Measurements from ENCODE around the gene TEAD1. TPM values are rescaled to one million over a fixed set of nuclear protein-coding genes. Genes with fewer than 3 reads are reported as not detected.

The TEAD1 gene
- polyA plus RNA-seq, 1 donor from 2014 or later, result 12.2 TPM

DNA sequence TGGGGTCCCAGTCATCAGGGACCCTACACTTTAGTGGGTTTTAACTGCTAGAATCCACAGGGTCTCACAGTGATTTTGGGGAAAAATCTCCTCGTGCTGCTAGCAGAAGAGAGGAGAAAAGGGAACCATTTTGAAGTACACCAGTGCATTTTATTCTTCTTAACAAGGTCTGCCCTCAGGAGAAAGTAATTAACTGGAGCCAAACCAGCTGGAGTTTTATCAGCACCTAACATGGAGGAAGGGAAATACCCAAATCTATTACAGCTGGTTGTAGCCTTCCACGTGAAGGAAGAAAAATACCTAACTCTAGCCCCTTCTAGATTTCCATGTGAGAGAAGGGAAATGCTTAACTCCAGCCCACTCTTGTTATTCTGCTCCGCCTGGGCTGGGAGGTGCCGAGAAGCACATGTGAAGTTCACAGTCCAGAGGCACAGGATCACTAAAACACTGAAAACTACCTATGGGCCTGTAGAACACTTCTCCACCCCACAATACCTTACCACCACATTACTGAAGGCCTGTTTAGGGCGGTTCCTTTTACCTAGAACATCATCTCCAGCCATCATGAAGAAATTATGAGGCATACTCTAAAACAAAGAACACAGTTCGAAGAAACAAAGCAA is 31.3 kb upstream of the TEAD1 start:
- H3K9ac ChIP-seq (ENCODE audit: low read length), result no peak overlapping the region
- H3K79me2 ChIP-seq (replicated peaks; ENCODE audit: insufficient read depth, low read length), result no peaks in the 10 kb centered on the region
- no peak overlapping the region for H3K27ac ChIP-seq (ENCODE audit: low read length)
- H3K4me3 ChIP-seq (ENCODE audit: low read length), result no peak overlapping the region
- no peaks in the 10 kb centered on the region for H3K9me3 ChIP-seq (ENCODE audit: low read length)
- H4K20me1 ChIP-seq (ENCODE audit: insufficient read depth), result no peaks in the 10 kb centered on the region
- no peaks in the 10 kb centered on the region for H3F3A ChIP-seq (ENCODE audit: insufficient read depth, low read length, poor library complexity, severe bottlenecking)
- no peaks in the 10 kb centered on the region for H3K36me3 ChIP-seq (ENCODE audit: insufficient read depth, low read length)
- H2AFZ ChIP-seq (ENCODE audit: low read depth, low read length), result no peak overlapping the region
- TF ChIP-seq, protein P1, sequence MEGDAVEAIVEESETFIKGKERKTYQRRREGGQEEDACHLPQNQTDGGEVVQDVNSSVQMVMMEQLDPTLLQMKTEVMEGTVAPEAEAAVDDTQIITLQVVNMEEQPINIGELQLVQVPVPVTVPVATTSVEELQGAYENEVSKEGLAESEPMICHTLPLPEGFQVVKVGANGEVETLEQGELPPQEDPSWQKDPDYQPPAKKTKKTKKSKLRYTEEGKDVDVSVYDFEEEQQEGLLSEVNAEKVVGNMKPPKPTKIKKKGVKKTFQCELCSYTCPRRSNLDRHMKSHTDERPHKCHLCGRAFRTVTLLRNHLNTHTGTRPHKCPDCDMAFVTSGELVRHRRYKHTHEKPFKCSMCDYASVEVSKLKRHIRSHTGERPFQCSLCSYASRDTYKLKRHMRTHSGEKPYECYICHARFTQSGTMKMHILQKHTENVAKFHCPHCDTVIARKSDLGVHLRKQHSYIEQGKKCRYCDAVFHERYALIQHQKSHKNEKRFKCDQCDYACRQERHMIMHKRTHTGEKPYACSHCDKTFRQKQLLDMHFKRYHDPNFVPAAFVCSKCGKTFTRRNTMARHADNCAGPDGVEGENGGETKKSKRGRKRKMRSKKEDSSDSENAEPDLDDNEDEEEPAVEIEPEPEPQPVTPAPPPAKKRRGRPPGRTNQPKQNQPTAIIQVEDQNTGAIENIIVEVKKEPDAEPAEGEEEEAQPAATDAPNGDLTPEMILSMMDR (IDR thresholded peaks at IDR 0.05; ENCODE audit: poor library complexity, severe bottlenecking), result no peak
- TF ChIP-seq POLR2AphosphoS5 (IDR thresholded peaks at IDR 0.05), result no peak
- TF ChIP-seq EZH2 (IDR thresholded peaks at IDR 0.05; ENCODE audit: borderline replicate concordance, insufficient read depth, low read length, poor library complexity, severe bottlenecking), result no peak
- TF ChIP-seq MXI1 (conservative IDR thresholded peaks at IDR 0.05; ENCODE audit: poor library complexity, severe bottlenecking), result no peak
- TF ChIP-seq RAD21 (conservative IDR thresholded peaks at IDR 0.05), result no peak
- TF ChIP-seq SMC3 (conservative IDR thresholded peaks at IDR 0.05; ENCODE audit: poor library complexity), result no peak
- TF ChIP-seq EP300 (conservative IDR thresholded peaks at IDR 0.05; ENCODE audit: poor library complexity, severe bottlenecking), result no peak
- no peak for TF ChIP-seq TAF1 (IDR thresholded peaks at IDR 0.05; ENCODE audit: low read depth)
- TF ChIP-seq, protein P2, sequence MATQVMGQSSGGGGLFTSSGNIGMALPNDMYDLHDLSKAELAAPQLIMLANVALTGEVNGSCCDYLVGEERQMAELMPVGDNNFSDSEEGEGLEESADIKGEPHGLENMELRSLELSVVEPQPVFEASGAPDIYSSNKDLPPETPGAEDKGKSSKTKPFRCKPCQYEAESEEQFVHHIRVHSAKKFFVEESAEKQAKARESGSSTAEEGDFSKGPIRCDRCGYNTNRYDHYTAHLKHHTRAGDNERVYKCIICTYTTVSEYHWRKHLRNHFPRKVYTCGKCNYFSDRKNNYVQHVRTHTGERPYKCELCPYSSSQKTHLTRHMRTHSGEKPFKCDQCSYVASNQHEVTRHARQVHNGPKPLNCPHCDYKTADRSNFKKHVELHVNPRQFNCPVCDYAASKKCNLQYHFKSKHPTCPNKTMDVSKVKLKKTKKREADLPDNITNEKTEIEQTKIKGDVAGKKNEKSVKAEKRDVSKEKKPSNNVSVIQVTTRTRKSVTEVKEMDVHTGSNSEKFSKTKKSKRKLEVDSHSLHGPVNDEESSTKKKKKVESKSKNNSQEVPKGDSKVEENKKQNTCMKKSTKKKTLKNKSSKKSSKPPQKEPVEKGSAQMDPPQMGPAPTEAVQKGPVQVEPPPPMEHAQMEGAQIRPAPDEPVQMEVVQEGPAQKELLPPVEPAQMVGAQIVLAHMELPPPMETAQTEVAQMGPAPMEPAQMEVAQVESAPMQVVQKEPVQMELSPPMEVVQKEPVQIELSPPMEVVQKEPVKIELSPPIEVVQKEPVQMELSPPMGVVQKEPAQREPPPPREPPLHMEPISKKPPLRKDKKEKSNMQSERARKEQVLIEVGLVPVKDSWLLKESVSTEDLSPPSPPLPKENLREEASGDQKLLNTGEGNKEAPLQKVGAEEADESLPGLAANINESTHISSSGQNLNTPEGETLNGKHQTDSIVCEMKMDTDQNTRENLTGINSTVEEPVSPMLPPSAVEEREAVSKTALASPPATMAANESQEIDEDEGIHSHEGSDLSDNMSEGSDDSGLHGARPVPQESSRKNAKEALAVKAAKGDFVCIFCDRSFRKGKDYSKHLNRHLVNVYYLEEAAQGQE (IDR thresholded peaks at IDR 0.05; ENCODE audit: borderline replicate concordance), result no peak
- H3K4me2 ChIP-seq (ENCODE audit: low read length), result no peak overlapping the region
- H3K9me2 ChIP-seq (ENCODE audit: insufficient read depth, low read length), result no peaks in the 10 kb centered on the region
- H3K27me3 ChIP-seq (ENCODE audit: insufficient read depth, low read depth, low read length), result no peaks in the 10 kb centered on the region

DNA sequence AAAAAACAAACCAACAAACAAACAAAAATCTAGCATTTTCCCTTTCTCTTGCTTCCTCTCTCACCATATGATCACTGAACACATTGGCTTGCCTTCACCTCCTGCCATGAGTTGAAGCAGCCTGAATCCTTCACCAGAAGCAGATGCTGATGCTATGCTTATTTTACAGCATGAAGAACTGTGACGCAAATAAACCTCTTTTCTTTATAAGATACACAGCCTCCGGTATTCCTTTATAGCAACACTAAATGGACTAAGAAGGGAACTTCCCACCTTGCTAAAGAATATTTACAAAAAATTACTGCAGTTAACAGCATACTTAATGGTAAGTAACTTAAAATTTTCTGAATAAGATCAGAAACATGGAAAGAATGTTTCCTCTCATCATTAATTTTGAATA is 27.7 kb upstream of the TEAD1 start:
- H3K27me3 ChIP-seq (ENCODE audit: insufficient read depth, low read depth, low read length), result no peaks in the 10 kb centered on the region
- H3K9ac ChIP-seq (ENCODE audit: low read length), result no peak overlapping the region
- H3K4me3 ChIP-seq (ENCODE audit: low read length), result no peak overlapping the region
- TF ChIP-seq TAF1 (IDR thresholded peaks at IDR 0.05; ENCODE audit: low read depth) (no peak), RAD21 (conservative IDR thresholded peaks at IDR 0.05) (no peak)
- no peak overlapping the region for H3K27ac ChIP-seq (ENCODE audit: low read length)
- no peaks in the 10 kb centered on the region for H3K36me3 ChIP-seq (ENCODE audit: insufficient read depth, low read length)
- H3F3A ChIP-seq (ENCODE audit: insufficient read depth, low read length, poor library complexity, severe bottlenecking), result no peaks in the 10 kb centered on the region
- no peaks in the 10 kb centered on the region for H3K9me2 ChIP-seq (ENCODE audit: insufficient read depth, low read length)
- H3K9me3 ChIP-seq (ENCODE audit: low read length), result no peaks in the 10 kb centered on the region
- H2AFZ ChIP-seq (ENCODE audit: low read depth, low read length), result no peak overlapping the region
- no peaks in the 10 kb centered on the region for H4K20me1 ChIP-seq (ENCODE audit: insufficient read depth)
- no peak overlapping the region for H3K4me2 ChIP-seq (ENCODE audit: low read length)
- H3K79me2 ChIP-seq (replicated peaks; ENCODE audit: insufficient read depth, low read length), result no peaks in the 10 kb centered on the region

Data from neural cell (in vitro differentiated cells).